Measurements from ENCODE around the gene NGFR.

DNA sequence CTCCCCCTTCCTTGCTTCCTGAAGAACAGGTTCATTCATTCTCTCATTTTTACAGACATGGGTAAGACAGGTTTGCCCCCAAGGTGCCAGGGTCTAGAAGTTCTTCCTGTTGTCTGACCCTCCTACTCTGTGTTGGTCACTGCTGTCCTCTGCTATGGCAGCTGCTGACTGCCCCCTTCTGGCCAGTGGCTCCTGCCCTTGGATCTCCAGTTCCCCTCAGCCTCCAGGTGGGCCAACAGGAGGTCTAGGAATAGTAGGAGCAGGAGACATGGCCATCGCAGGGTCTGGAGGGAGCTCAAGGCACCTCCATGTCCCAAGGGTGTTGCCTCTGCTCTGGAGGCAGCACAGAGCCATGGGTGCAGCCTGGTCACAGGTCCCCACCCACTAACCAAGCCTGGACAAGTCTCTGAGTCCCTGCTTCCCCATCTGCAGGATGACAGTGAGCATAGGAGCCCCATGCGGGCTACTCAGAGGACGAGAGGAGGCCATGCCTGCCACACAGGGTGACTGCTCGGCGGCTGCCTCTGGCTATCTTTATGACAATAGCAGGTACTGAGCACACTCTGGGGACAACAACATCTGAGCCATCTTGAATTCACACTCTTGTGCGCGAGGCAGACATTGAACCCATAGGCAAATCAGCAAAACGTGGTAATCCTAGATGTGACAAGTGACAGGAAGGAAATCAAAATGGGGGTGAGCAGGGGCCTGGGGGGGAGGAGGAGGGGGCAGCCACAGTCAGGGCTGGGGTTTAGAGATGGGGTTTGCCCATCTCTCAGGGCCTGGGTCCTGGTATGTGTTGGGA lies 53.6 kb downstream of the NGFR start:
- no peak for TF ChIP-seq REST (tag by site-specific recombination; IDR thresholded peaks at IDR 0.05)
- TF ChIP-seq ZNF24 (tag by site-specific recombination; IDR thresholded peaks at IDR 0.05), result no peak
- TF ChIP-seq ZNF274 (IDR thresholded peaks at IDR 0.05; ENCODE audit: low read length), result no peak
- no peak for TF ChIP-seq ZNF274 (tag by site-specific recombination; IDR thresholded peaks at IDR 0.05; ENCODE audit: borderline replicate concordance)

All from HEK293 (cell line).